WERI-Rb-1 (cell line): ENCODE measurements around the gene RCBTB2.

Experiments used
- DNase-seq: peaks from one replicate; pipeline ENCODE4 v3.0.0-alpha.2; 2020
- H3K27ac ChIP-seq: fragments of 250-450 bp; sonication (Bioruptor Pico); 2 replicates; pipeline ENCODE4 v1.5.1; 2020; ENCODE audit warnings: mild to moderate bottlenecking, moderate library complexity
- H3K27me3 ChIP-seq: fragments of 250-450 bp; sonication (Bioruptor Pico); 2 replicates; pipeline ENCODE4 v1.5.1; 2021; ENCODE audit warnings: mild to moderate bottlenecking, low read depth, moderate library complexity; ENCODE audit not compliant: insufficient read depth, severe bottlenecking
- H3K36me3 ChIP-seq: fragments of 250-450 bp; sonication (Bioruptor Pico); 2 replicates; pipeline ENCODE4 v1.5.1; 2020; ENCODE audit warnings: mild to moderate bottlenecking, moderate library complexity
- H3K4me3 ChIP-seq: 2 replicates; pipeline ENCODE4 v1.5.1; 2011; ENCODE audit warnings: low read depth, mild to moderate bottlenecking, control low read depth, low read length
- H3K9me3 ChIP-seq: fragments of 250-450 bp; sonication (Bioruptor Pico); 2 replicates; pipeline ENCODE4 v1.5.1; 2021; ENCODE audit warnings: mild to moderate bottlenecking, moderate library complexity; ENCODE audit not compliant: severe bottlenecking
- TF ChIP-seq, protein P1 (sequence below): IDR thresholded peaks from 2 replicates; pipeline ENCODE4 v1.5.1; 2011; ENCODE audit warnings: low read depth, mild to moderate bottlenecking, control low read depth, inconsistent platforms, low read length

RCBTB2 gene

GRCh38 chr13:48564056-48564455, 31.2 kb upstream of the RCBTB2 start:
- TF ChIP-seq, protein P1, sequence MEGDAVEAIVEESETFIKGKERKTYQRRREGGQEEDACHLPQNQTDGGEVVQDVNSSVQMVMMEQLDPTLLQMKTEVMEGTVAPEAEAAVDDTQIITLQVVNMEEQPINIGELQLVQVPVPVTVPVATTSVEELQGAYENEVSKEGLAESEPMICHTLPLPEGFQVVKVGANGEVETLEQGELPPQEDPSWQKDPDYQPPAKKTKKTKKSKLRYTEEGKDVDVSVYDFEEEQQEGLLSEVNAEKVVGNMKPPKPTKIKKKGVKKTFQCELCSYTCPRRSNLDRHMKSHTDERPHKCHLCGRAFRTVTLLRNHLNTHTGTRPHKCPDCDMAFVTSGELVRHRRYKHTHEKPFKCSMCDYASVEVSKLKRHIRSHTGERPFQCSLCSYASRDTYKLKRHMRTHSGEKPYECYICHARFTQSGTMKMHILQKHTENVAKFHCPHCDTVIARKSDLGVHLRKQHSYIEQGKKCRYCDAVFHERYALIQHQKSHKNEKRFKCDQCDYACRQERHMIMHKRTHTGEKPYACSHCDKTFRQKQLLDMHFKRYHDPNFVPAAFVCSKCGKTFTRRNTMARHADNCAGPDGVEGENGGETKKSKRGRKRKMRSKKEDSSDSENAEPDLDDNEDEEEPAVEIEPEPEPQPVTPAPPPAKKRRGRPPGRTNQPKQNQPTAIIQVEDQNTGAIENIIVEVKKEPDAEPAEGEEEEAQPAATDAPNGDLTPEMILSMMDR: no peak
- H3K9me3 ChIP-seq: no peaks in the 10 kb centered on the region
- no peak overlapping the region for H3K4me3 ChIP-seq
- no peaks in the 10 kb centered on the region for H3K27me3 ChIP-seq
- DNase-seq: no peak
- H3K27ac ChIP-seq: no peak overlapping the region
- H3K36me3 ChIP-seq: no peaks in the 10 kb centered on the region

DNA sequence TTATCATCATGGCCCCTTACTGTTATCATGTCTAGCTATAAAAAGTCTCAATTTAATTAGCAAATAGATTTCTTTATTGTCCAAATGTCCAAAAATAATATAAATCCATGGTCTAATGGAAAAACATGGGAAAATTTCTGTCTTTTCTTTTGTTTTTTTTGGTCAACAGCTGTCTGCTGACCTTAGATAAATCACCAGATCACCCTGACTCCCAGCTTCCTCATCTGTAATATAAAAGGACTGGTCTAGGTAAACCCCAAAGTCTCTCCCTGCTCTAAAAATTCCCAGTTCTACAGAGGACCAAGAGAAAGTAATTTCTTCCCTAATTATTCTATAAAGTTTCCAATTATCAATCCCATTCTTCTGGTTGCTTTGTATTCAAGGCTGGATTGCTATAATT, 30.7 kb upstream of the RCBTB2 start:
- H3K4me3 ChIP-seq: no peak overlapping the region
- no peaks in the 10 kb centered on the region for H3K36me3 ChIP-seq
- no peaks in the 10 kb centered on the region for H3K27me3 ChIP-seq
- H3K27ac ChIP-seq: no peak overlapping the region
- TF ChIP-seq, protein P1: no peak
- no peaks in the 10 kb centered on the region for H3K9me3 ChIP-seq
- no peak for DNase-seq

GRCh38 chr13:48562296-48563066, 29.6 kb upstream of the RCBTB2 start:
- TF ChIP-seq, protein P1: no peak
- Histone ChIP-seq H3K9me3 (no peaks in the 10 kb centered on the region), H3K36me3 (no peaks in the 10 kb centered on the region), H3K27me3 (no peaks in the 10 kb centered on the region), H3K27ac (no peak overlapping the region), H3K4me3 (no peak overlapping the region)
- no peak for DNase-seq

DNA sequence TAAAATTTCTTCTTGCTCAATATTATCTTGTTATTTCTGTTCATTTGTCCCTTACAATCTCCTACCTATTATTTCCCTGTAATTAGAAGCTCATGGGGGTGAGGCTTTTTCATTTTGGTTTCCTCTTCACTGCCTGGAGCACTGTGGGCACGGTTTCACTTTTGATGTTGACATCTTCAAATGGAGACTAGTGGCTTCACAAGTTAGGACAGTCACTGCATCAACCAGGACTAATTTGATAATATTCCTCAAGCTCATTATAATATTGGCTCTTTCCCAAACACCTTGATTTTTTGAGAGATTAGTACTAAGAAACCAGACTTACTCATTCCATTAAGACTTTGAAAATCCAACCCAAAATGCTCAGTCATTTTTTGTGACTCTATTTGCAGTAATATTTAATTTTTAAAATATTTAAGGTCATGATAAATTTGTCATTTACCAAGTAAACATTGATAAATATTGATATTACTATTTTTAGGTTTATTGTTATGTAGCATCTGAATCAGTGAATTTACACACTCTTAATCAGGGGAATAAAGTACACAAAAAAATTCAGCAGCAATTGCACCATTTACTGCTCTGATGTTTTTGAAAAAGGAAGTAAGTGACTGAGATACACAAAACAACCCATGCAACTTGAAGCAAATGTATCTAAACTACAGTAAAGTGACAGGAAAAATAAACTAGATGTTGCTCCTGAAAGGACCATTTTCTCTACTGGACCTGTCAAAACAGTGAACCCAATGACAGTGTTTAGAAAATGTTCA, 28.8 kb upstream of the RCBTB2 start:
- no peak overlapping the region for H3K27ac ChIP-seq
- DNase-seq: no peak
- TF ChIP-seq, protein P1: no peak
- H3K36me3 ChIP-seq: no peaks in the 10 kb centered on the region
- H3K27me3 ChIP-seq: no peaks in the 10 kb centered on the region
- H3K4me3 ChIP-seq: no peak overlapping the region
- no peaks in the 10 kb centered on the region for H3K9me3 ChIP-seq

GRCh38 chr13:48560657-48561337, 27.9 kb upstream of the RCBTB2 start:
- no peaks in the 10 kb centered on the region for H3K27me3 ChIP-seq
- TF ChIP-seq, protein P1: no peak
- H3K27ac ChIP-seq: no peak overlapping the region
- no peak overlapping the region for H3K4me3 ChIP-seq
- H3K36me3 ChIP-seq: no peaks in the 10 kb centered on the region
- DNase-seq: no peak
- no peaks in the 10 kb centered on the region for H3K9me3 ChIP-seq
